Limb (tissue), 2 donors: ENCODE results near the gene KIAA1671.
"Not testable (repeated sequence)": the region's sequence is repeated elsewhere in the genome, so short reads cannot be mapped to it uniquely, and the experiment has no call there.

ENCODE experiments used
- DNase-seq, 2 donors: peaks; one replicate each; pipeline ENCODE4 v3.0.0-alpha.2; 2016; ENCODE audit errors: extremely low spot score in 2 of 2

Gene KIAA1671

DNA sequence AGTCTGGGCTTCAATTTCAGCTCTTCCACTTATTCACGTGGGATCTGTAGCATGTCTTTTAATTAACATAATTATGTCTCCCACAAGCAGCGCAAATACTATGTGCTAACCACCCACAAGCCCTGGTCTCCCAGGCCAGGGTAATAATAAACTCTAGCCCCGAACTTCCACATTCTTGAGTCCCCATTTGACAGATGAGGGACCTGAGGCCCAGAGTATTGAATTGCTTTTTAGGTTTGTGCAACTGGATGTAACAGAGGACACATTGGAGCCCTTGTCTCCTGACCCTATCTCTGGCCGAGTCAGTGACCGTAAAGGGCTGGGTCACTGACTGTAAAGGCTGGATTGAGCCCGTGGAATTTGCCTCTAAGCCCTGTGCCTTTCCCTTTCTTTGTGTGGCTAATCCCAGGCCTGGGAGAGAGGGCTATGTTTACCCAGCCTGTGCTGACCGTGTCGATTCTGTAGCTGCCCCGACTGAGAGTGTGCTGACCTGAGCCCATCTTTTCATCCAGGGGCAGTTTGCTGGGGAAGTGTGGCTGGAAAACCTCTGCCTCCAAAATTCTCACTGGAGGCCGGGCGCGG lies 270.8 kb downstream of the KIAA1671 start:
- DNase-seq, result no peak

DNA sequence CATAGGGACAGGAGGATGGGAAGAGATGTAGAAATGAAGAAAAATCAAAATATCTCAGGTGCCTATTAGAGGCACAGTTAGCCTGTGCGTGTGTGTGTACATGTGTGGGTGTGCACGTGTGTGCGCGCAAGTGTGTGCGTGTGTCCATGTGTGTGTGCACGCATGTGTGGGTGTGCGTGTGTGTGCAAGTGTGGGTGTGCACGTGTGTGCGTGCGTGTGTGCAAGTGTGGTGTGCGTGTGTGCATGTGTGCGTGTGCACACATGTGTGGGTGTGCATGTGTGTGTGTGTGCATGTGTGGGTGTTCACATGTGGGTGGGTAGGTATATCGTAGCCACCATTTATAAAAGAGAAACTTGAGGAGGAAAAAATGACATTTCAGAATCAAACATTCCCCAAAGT lies 276.3 kb downstream of the KIAA1671 start:
- no peak for DNase-seq

DNA sequence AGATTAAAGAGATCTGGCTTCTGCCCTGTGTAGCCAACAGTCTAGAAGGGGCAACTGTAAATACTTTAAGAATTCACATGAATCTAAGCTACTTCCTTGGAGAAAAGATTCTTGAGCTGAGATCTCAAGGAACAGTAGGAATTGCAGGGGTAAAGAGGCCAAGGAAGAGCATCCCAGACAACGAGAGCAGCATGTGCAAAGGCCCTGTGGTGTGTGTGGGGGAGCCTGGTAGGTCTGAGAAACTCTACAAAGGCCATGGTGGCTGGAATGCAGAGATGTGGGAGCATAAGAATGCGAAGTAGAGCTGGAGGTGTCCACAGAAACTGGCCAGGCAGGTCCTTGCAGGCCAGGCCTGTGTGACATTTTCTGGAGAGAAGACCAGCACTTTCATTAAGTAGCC lies 278.2 kb downstream of the KIAA1671 start:
- DNase-seq, result not testable (repeated sequence)

DNA sequence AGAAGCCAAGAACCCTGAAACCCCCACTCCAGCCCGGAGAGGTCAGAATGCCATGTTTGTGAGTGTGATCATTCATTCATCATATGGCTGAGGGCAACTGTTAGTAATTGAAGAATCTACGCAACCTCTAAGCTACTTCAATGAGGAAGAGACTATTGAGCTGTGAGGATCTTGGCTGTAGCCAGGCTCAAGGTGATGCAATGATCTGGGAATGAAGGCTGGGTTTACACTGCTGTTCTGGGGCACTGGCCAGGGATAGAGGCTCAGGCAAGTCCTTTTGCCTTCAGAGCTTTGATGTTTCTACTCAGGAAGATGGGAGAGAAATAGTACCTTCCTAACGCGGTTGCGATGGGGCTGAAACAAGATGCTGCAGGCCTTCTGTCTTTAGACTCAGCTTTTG lies 279.8 kb downstream of the KIAA1671 start:
- DNase-seq, result no peak

DNA sequence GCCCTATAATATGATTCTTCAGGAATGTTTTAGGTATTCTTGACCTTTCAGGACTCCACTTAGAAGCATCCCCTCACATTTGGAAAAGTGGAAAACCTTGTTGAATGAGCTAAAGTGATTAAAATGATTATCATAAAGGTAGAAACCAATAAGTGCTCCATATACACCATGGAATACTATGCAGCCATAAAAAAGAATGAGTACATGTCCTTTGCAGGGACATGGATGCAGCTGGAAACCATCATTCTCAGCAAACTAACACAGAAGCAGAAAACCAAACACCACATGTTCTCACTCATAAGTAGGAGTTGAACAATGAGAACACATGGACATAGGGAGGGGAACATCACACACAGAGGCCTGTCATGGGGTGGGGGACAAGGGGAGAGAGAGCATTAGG lies 281.2 kb downstream of the KIAA1671 start:
- not testable (repeated sequence) for DNase-seq

DNA sequence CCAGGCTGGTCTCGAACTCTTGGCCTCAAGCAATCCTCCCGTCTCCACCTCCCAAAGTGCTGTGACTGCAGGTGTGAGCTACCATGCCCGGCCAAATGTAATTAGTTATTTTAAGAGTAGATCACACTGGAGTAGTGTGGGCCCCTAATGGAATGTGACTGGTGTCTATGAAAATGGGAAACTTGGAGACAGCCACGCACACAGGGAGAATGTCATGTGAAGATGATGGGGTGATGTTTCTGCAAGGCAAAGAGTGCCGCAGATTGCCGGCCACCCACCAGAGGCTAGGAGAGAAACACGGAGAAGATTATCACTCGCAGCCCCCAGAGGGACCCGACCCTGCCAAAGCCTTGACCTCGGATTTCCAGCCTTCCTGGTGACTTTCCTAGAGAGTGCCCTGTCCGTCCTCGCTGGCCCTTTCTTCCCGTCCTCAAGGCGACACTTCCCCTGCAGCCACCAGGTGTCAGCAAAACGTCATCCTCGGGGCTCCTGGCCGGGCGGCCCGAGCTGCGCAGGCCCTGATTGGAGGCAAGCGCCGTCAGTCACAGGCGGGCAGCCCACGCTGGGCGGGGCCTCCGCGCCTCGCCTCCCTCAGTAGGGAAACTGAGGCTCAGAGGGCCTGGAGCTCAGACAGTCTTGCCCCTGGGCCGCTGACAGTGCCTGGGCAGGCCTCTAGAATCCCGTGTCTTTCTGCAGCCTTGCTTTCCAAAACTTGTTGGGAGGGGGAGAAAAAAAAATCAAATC lies 283.2 kb downstream of the KIAA1671 start:
- peak; percentile 71 to 88 for DNase-seq

DNA sequence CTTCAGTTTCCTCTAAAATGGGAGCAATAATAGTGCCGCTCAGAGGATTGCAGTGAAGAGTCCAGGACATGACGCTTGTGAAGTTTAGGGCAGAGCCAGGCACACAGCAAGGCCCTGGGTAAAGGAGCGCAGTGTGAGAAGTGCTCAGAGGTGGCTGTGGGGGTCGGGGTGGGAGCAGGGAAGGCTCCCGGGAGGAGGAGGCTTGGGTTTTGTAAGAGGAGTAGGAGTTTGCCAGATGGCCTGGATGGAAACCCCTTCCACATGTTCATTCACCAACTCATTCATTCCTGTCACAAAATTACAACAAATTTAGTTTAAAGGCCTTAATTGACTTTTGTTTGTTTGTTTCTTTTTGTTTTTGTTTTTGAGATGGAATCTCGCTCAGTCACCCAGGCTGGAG lies 283.9 kb downstream of the KIAA1671 start:
- DNase-seq, result no peak

DNA sequence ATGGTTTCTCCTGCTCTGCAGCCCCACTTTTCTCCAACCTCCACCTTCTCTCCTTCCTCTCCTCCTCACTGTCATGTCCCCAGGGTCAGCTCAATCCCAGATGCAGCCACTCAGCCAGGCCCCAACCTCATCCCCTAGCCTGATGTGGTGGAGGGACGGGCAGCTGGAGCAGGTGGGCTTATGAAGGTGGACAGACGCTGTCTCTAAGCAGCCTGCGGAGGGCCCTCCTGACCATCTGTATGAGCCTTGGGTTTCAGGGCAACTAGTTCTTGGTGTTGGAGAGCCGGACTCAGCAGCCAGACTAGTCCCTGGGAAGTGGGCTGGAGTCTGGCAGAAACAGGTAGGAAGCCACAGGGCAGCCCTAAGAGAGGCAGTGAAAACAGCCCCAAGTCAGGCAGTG lies 285.0 kb downstream of the KIAA1671 start:
- no peak for DNase-seq

DNA sequence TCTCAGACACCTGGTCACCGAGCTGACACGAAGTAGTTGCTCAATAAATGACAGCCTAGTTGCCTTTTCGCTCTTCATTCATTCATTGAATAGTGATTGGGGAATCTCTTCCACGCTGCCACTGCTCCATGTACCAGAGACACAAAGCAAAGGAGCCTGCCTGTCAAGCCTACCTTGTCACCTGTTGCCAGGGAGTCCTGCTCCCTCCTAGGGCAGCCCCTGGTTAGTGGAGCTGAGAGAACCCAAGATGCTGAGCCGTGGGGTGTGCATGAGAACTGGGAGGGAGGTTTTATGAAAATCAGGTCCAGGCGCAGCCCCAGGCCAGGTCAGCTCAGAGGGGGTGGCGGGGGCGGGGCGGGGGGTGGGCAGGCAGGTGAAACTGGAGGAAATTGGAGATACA lies 285.5 kb downstream of the KIAA1671 start:
- DNase-seq, result not testable (repeated sequence)
